ENCODE results near the gene CFAP53.
A peak's percentile ranks its signal among the peaks of the same experiment; 100 is the strongest.
"Not testable (repeated sequence)": the region's sequence is repeated elsewhere in the genome, so short reads cannot be mapped to it uniquely, and the experiment has no call there.

CFAP53 gene

GRCh38 chr18:50299626-50300388 is 33.5 kb upstream of the CFAP53 start:
- TF ChIP-seq JUND (IDR thresholded peaks at IDR 0.05; ENCODE audit: low read depth) = no peak
- in situ Hi-C loops (cut with HindIII; ENCODE audit: low pct_unique_long_range_greater_than_20kb, low sequenced_read_pairs) = no loop called here

GRCh38 chr18:50298443-50299284 is 32.4 kb upstream of the CFAP53 start:
- TF ChIP-seq JUND (IDR thresholded peaks at IDR 0.05; ENCODE audit: low read depth) = no peak
- in situ Hi-C loops (cut with HindIII; ENCODE audit: low pct_unique_long_range_greater_than_20kb, low sequenced_read_pairs) = no loop called here
- DNase-seq (ENCODE audit: low read depth in 1 of 2, low spot score in 1 of 2) = no peak

More at GRCh38 chr18:50299626-50300388, 33.5 kb upstream of the CFAP53 start:
- no peak for DNase-seq (ENCODE audit: low read depth in 1 of 2, low spot score in 1 of 2)

GRCh38 chr18:50297621-50298442 is 31.5 kb upstream of the CFAP53 start:
- TF ChIP-seq JUND (IDR thresholded peaks at IDR 0.05; ENCODE audit: low read depth) = no peak
- in situ Hi-C loops (cut with HindIII; ENCODE audit: low pct_unique_long_range_greater_than_20kb, low sequenced_read_pairs) = no loop called here
- no peak for DNase-seq (ENCODE audit: low read depth in 1 of 2, low spot score in 1 of 2)

GRCh38 chr18:50293039-50293438 is 26.7 kb upstream of the CFAP53 start:
- DNase-seq (ENCODE audit: low read depth in 1 of 2, low spot score in 1 of 2) = no peak
- no peak for TF ChIP-seq JUND (IDR thresholded peaks at IDR 0.05; ENCODE audit: low read depth)
- in situ Hi-C loops (cut with HindIII; ENCODE audit: low pct_unique_long_range_greater_than_20kb, low sequenced_read_pairs) = no loop called here

- no peak for TF ChIP-seq JUND (IDR thresholded peaks at IDR 0.05; ENCODE audit: low read depth)
- DNase-seq (ENCODE audit: low read depth in 1 of 2, low spot score in 1 of 2) = no peak
- in situ Hi-C loops (cut with HindIII; ENCODE audit: low pct_unique_long_range_greater_than_20kb, low sequenced_read_pairs) = no loop called here
Measured at GRCh38 chr18:50289108-50289443, 22.8 kb upstream of the CFAP53 start.

GRCh38 chr18:50288348-50289107 is 22.2 kb upstream of the CFAP53 start:
- DNase-seq (ENCODE audit: low read depth in 1 of 2, low spot score in 1 of 2); in situ Hi-C loops (cut with HindIII; ENCODE audit: low pct_unique_long_range_greater_than_20kb, low sequenced_read_pairs): not testable (repeated sequence)

GRCh38 chr18:50287441-50288347 is 21.4 kb upstream of the CFAP53 start, which contains the start of gene CXXC1:
Gene CXXC1 (minus strand): TSS chr18:50287692. CDS start chr18:50287589, 103 bp downstream.
- in situ Hi-C loops (cut with HindIII; ENCODE audit: low pct_unique_long_range_greater_than_20kb, low sequenced_read_pairs) = no loop called here
- peak; percentile 60 to 98 for DNase-seq (ENCODE audit: low read depth in 1 of 2, low spot score in 1 of 2)
- no peak for TF ChIP-seq JUND (IDR thresholded peaks at IDR 0.05; ENCODE audit: low read depth)

- no peak for DNase-seq (ENCODE audit: low read depth in 1 of 2, low spot score in 1 of 2)
- no peak for TF ChIP-seq JUND (IDR thresholded peaks at IDR 0.05; ENCODE audit: low read depth)
- in situ Hi-C loops (cut with HindIII; ENCODE audit: low pct_unique_long_range_greater_than_20kb, low sequenced_read_pairs) = no loop called here
Measured at GRCh38 chr18:50287028-50287440, 20.7 kb upstream of the CFAP53 start.

- in situ Hi-C loops (cut with HindIII; ENCODE audit: low pct_unique_long_range_greater_than_20kb, low sequenced_read_pairs) = no loop called here
- TF ChIP-seq JUND (IDR thresholded peaks at IDR 0.05; ENCODE audit: low read depth) = no peak
- peak in 1 of 2 experiments; percentile 5 for DNase-seq (ENCODE audit: low read depth in 1 of 2, low spot score in 1 of 2)
Measured at GRCh38 chr18:50286391-50287027, 20.2 kb upstream of the CFAP53 start.

GRCh38 chr18:50285631-50286321 is 19.5 kb upstream of the CFAP53 start:
- DNase-seq (ENCODE audit: low read depth in 1 of 2, low spot score in 1 of 2) = no peak
- in situ Hi-C loops (cut with HindIII; ENCODE audit: low pct_unique_long_range_greater_than_20kb, low sequenced_read_pairs) = no loop called here
- TF ChIP-seq JUND (IDR thresholded peaks at IDR 0.05; ENCODE audit: low read depth) = no peak

Data from T47D (cell line).